Caco-2 (cell line): ENCODE data around the gene NOTUM. TPM values are rescaled to one million over a fixed set of nuclear protein-coding genes. Genes with fewer than 3 reads are reported as not detected.
"Not testable (repeated sequence)": the region's sequence is repeated elsewhere in the genome, so short reads cannot be mapped to it uniquely, and the experiment has no call there.

Experiments used
- BruUV-seq: library from RNA; stranded (reverse); fragments of 400-500 nt; replicated peaks from 2 replicates; lab custom pipeline; 2021; lab: Mats Ljungman, UMichigan
- CTCF ChIA-PET: fragments of 300-600 bp; sonication (Branson Sonifier 250); formaldehyde crosslinking; loops from one replicate; lab custom pipeline; 2022; ENCODE audit warnings: antibody characterized with exemption; lab: Charles Lee
- POLR2A ChIA-PET: fragments of 300-600 bp; sonication (Branson Sonifier 250); formaldehyde crosslinking; loops from one replicate; lab custom pipeline; 2022; ENCODE audit warnings: antibody characterized with exemption; lab: Charles Lee
- DNase-seq, 2 experiments: peaks; one replicate each; pipeline versions ENCODE4 v3.0.0 to v3.0.0-alpha.2; 2020 to 2022
- H3K27me3 ChIP-seq: replicated peaks from 2 replicates; pipeline ENCODE4 v1.6.0; 2011; ENCODE audit warnings: low read length; ENCODE audit not compliant: control insufficient read depth, insufficient read depth
- H3K36me3 ChIP-seq: 2 replicates; pipeline ENCODE4 v1.5.1; 2011; ENCODE audit warnings: low read length; ENCODE audit not compliant: control insufficient read depth, insufficient read depth
- H3K4me1 ChIP-seq: fragments of 250-450 bp; sonication (Bioruptor Pico); 2 replicates; pipeline ENCODE4 v1.5.1; 2020; ENCODE audit warnings: mild to moderate bottlenecking
- H3K4me3 ChIP-seq: 2 replicates; pipeline ENCODE4 v1.5.1; 2011; ENCODE audit warnings: low read depth, mild to moderate bottlenecking, control low read depth, low read length
- H3K9me3 ChIP-seq: fragments of 250-450 bp; sonication (Bioruptor Pico); 2 replicates; pipeline ENCODE4 v1.5.1; 2020; ENCODE audit warnings: mild to moderate bottlenecking, moderate library complexity
- H3K27ac Mint-ChIP-seq: one replicate; pipeline ENCODE4 v1.8.0; 2022; ENCODE audit warnings: mixed read lengths; ENCODE audit not compliant: unreplicated experiment
- H3K27me3 Mint-ChIP-seq: one replicate; pipeline ENCODE4 v1.8.0; 2022; ENCODE audit warnings: mixed read lengths; ENCODE audit not compliant: insufficient read depth, unreplicated experiment
- H3K36me3 Mint-ChIP-seq: one replicate; pipeline ENCODE4 v1.8.0; 2022; ENCODE audit warnings: mild to moderate bottlenecking, mixed read lengths; ENCODE audit not compliant: insufficient read depth, unreplicated experiment
- H3K4me1 Mint-ChIP-seq: one replicate; pipeline ENCODE4 v1.8.0; 2022; ENCODE audit warnings: low read depth, mixed read lengths; ENCODE audit not compliant: unreplicated experiment
- H3K4me3 Mint-ChIP-seq: one replicate; pipeline ENCODE4 v1.8.0; 2022; ENCODE audit warnings: mild to moderate bottlenecking, moderate library complexity, mixed read lengths; ENCODE audit not compliant: unreplicated experiment
- H3K9me3 Mint-ChIP-seq: one replicate; pipeline ENCODE4 v1.8.0; 2022; ENCODE audit warnings: mixed read lengths; ENCODE audit not compliant: unreplicated experiment
- CTCF ChIP-seq, 2 experiments: fragments of 200-600 bp in 1 of 2; IDR thresholded peaks; 1 replicate in 1 of 2; 2 replicates in 1 of 2; pipeline versions ENCODE4 v1.5.1 to v1.8.0; 2011 to 2022; ENCODE audit warnings: antibody characterized with exemption in 1 of 2, control low read depth in 1 of 2, inconsistent platforms in 1 of 2, low read depth in 1 of 2, low read length in 1 of 2, mild to moderate bottlenecking in 1 of 2, moderate library complexity in 1 of 2; ENCODE audit not compliant: insufficient read depth in 1 of 2, severe bottlenecking in 1 of 2, unreplicated experiment in 1 of 2
- intact Hi-C: fragments of 100-400 bp; cut with micrococcal nuclease; formaldehyde crosslinking; loops from one replicate; pipeline ENCODE4 v1.10.0; 2022; ENCODE audit not compliant: unreplicated experiment
- total RNA-seq: library from RNA; stranded (reverse); gene quantifications from 2 replicates; pipeline ENCODE4 v1.2.3, GENCODE V29; 2022

The NOTUM gene
- total RNA-seq, 1 experiment from 2014 or later = 11.1 TPM

- Mint-ChIP-seq H3K36me3 (peaks cover 66% of the 10 kb centered on the region), H3K4me3 (no peak overlapping the region), H3K27me3 (no peaks in the 10 kb centered on the region), H3K27ac (no peak overlapping the region), H3K9me3 (no peaks in the 10 kb centered on the region), H3K4me1 (no peaks in the 10 kb centered on the region)
- POLR2A ChIA-PET = interaction anchor here (0.6 kb wide), 1 partner anchor 20 kb away, joined by 3 read pairs; no protein-coding TSS in a partner anchor
- H3K4me3 ChIP-seq = no peak overlapping the region
- no peaks in the 10 kb centered on the region for H3K4me1 ChIP-seq
- H3K36me3 ChIP-seq = peaks cover 3% of the 10 kb centered on the region
- no TSS peak for BruUV-seq
- TF ChIP-seq CTCF (IDR thresholded peaks at IDR 0.05; ENCODE audit: insufficient read depth in 1 of 2, low read depth in 1 of 2, low read length in 1 of 2, severe bottlenecking in 1 of 2, unreplicated experiment in 1 of 2) = no peak
- intact Hi-C loops = no loop called here
- CTCF ChIA-PET = no interaction called here
- no peaks in the 10 kb centered on the region for H3K27me3 ChIP-seq
- no peaks in the 10 kb centered on the region for H3K9me3 ChIP-seq
- no peak for DNase-seq
These were observed 22.8 kb upstream of the NOTUM start for GRCh38 chr17:81983639-81984373.

GRCh38 chr17:81983011-81983638 is 22.1 kb upstream of the NOTUM start:
- BruUV-seq = no TSS peak
- no peak for DNase-seq
- Mint-ChIP-seq H3K27me3 (no peaks in the 10 kb centered on the region), H3K36me3 (peaks cover 71% of the 10 kb centered on the region), H3K4me3 (no peak overlapping the region), H3K4me1 (no peaks in the 10 kb centered on the region), H3K27ac (no peak overlapping the region), H3K9me3 (no peaks in the 10 kb centered on the region)
- Histone ChIP-seq H3K27me3 (no peaks in the 10 kb centered on the region), H3K4me1 (no peaks in the 10 kb centered on the region), H3K4me3 (no peak overlapping the region), H3K36me3 (peaks cover 3% of the 10 kb centered on the region), H3K9me3 (no peaks in the 10 kb centered on the region)
- TF ChIP-seq CTCF (IDR thresholded peaks at IDR 0.05; ENCODE audit: insufficient read depth in 1 of 2, low read depth in 1 of 2, low read length in 1 of 2, severe bottlenecking in 1 of 2, unreplicated experiment in 1 of 2) = no peak
- intact Hi-C loops = no loop called here
- ChIA-PET POLR2A (interaction anchor here (0.6 kb wide), 1 partner anchor 20 kb away, joined by 3 read pairs; no protein-coding TSS in a partner anchor), CTCF (no interaction called here)

- H3K27me3 ChIP-seq, H3K4me3 Mint-ChIP-seq, H3K27ac Mint-ChIP-seq, H3K4me1 ChIP-seq, H3K9me3 Mint-ChIP-seq, BruUV-seq, H3K27me3 Mint-ChIP-seq, H3K4me3 ChIP-seq, H3K36me3 ChIP-seq, DNase-seq, POLR2A ChIA-PET, H3K9me3 ChIP-seq, CTCF ChIA-PET, intact Hi-C loops, H3K4me1 Mint-ChIP-seq: not testable (repeated sequence)
- H3K36me3 Mint-ChIP-seq = peaks cover 75% of the 10 kb centered on the region
These were observed 20.5 kb upstream of the NOTUM start for GRCh38 chr17:81981511-81981910.
